ENCODE measurements around the gene SMARCE1.

Gene SMARCE1

GRCh38 chr17:40645943-40646342, 1.7 kb downstream of the SMARCE1 start:
- no peak for DNase-seq (ENCODE audit: low read depth)

GRCh38 chr17:40645291-40645690, 2.3 kb downstream of the SMARCE1 start:
- DNase-seq (ENCODE audit: low read depth) = no peak

- no peak for DNase-seq (ENCODE audit: low read depth)
Measured at GRCh38 chr17:40637931-40638330, 9.7 kb downstream of the SMARCE1 start.

GRCh38 chr17:40633871-40634270, 13.7 kb downstream of the SMARCE1 start:
- DNase-seq (ENCODE audit: low read depth) = no peak

- no peak for DNase-seq (ENCODE audit: low read depth)
Measured at GRCh38 chr17:40632216-40632615, 15.4 kb downstream of the SMARCE1 start.

GRCh38 chr17:40629842-40630241, 17.8 kb downstream of the SMARCE1 start:
- DNase-seq (ENCODE audit: low read depth) = no peak

- DNase-seq (ENCODE audit: low read depth) = no peak
Measured at GRCh38 chr17:40625311-40625710, 22.3 kb downstream of the SMARCE1 start.

- DNase-seq (ENCODE audit: low read depth) = no peak
Measured at GRCh38 chr17:40623419-40624210, 24.0 kb downstream of the SMARCE1 start.

GRCh38 chr17:40622509-40622928, 25.1 kb downstream of the SMARCE1 start:
- no peak for DNase-seq (ENCODE audit: low read depth)

GRCh38 chr17:40621578-40621977, 26.0 kb downstream of the SMARCE1 start:
- DNase-seq (ENCODE audit: low read depth) = no peak

GRCh38 chr17:40621019-40621418, 26.6 kb downstream of the SMARCE1 start:
- no peak for DNase-seq (ENCODE audit: low read depth)

- DNase-seq (ENCODE audit: low read depth) = no peak
Measured at GRCh38 chr17:40618754-40619625, 28.6 kb downstream of the SMARCE1 start.

GRCh38 chr17:40617678-40618240, 29.9 kb downstream of the SMARCE1 start:
- DNase-seq (ENCODE audit: low read depth) = no peak

- DNase-seq (ENCODE audit: low read depth) = no peak
Measured at GRCh38 chr17:40616592-40616991, 31.0 kb downstream of the SMARCE1 start.

- no peak for DNase-seq (ENCODE audit: low read depth)
Measured at GRCh38 chr17:40615841-40616476, 31.7 kb downstream of the SMARCE1 start.

- DNase-seq (ENCODE audit: low read depth) = no peak
Measured at GRCh38 chr17:40615068-40615840, 32.4 kb downstream of the SMARCE1 start.

- no peak for DNase-seq (ENCODE audit: low read depth)
Measured at GRCh38 chr17:40614431-40615067, 33.1 kb downstream of the SMARCE1 start.

- no peak for DNase-seq (ENCODE audit: low read depth)
Measured at GRCh38 chr17:40613467-40614154, 34.0 kb downstream of the SMARCE1 start.

- DNase-seq (ENCODE audit: low read depth) = peak; percentile 69
Measured at GRCh38 chr17:40612599-40613244, 34.9 kb downstream of the SMARCE1 start.
